GM15510 (cell line): ENCODE data around the gene BCL2L1.

ENCODE experiments used
- POLR2A ChIP-seq: IDR thresholded peaks from 3 replicates; pipeline ENCODE4 v1.6.1; 2011; ENCODE audit warnings: borderline replicate concordance; ENCODE audit not compliant: insufficient read length; ENCODE audit errors: extremely low read depth

The BCL2L1 gene

DNA sequence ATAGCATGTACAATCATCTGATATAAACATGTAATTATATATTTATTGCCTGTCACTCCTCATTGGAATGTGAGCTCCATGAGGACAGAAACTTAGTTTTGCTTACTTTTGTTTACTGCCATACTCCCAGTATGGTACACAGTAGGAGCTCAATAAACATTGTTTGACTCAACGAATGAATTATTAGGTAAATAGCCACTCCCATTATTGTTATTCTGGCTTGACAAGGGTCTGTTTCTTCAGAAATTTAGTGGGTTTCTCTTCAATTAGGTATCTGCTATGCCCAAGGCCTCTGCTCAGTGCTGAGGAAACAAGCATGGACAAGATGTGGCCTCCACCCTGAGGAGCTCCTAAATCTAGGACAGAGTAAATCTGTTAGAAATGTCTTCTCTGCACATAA lies 6.3 kb downstream of the BCL2L1 start:
- no peak for TF ChIP-seq POLR2A

DNA sequence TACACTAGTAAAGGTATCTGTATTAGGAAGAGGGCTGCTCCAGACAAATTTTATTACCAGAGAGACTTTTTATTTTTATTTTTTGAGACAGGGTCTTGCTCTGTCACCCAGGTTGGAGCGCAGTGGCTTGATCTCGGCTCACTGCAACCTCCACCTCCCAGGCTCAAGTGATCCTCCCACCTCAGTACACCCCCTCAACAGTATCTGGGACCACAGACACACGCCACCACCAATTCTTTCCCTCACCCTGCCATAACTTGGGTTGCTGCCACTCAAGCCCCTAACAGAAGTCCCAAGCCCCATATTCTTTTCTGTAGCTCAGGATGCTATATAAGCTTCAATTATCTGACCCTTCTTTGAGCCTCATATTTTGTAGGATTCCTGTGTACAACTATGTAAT lies 6.9 kb downstream of the BCL2L1 start:
- TF ChIP-seq POLR2A: no peak

DNA sequence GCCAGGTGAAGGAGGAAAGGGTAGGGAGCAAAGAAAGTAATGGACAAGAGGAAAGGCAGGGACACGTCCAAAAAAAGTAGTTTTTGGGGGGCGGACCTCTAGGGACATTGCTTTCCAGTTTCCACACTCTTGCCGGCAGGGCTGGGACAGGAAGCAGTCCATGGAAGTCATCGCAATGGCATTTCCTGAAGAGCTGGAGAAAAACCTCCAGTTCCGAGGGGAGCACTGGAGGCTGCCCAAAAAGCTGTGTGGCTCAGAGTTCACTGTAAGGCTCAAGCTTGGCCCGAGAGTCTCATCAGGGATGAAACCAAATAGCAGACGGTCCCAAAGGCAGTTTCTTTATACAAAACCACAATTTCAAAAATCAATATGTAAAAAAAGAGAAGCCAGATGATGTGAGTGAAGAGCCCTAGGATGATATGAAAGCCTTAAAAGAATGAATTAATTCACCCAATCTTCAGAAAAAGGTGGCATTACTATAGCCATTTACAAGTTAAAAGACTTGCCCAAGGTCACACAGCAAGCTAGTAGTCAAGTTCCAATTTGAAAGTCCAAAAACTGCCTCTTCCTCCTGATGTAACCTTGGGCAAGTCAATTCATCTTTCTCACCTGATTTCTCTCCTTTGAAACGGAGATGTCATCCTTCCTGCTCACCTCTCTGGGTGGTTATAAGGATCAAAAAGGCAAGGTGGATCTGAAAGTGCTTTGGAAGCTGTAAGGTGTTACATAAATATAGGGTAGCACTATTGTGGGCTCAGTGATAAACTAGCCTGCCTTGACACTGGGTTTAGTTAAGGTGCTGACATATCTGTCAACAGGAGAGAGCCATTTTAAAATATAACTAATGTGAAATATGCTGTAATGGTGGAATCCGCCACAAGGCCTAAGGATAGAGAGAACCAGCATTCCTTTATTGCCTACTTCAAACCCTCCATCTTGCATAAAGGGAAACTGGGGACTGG lies 9.1 kb downstream of the BCL2L1 start:
- TF ChIP-seq POLR2A: no peak

DNA sequence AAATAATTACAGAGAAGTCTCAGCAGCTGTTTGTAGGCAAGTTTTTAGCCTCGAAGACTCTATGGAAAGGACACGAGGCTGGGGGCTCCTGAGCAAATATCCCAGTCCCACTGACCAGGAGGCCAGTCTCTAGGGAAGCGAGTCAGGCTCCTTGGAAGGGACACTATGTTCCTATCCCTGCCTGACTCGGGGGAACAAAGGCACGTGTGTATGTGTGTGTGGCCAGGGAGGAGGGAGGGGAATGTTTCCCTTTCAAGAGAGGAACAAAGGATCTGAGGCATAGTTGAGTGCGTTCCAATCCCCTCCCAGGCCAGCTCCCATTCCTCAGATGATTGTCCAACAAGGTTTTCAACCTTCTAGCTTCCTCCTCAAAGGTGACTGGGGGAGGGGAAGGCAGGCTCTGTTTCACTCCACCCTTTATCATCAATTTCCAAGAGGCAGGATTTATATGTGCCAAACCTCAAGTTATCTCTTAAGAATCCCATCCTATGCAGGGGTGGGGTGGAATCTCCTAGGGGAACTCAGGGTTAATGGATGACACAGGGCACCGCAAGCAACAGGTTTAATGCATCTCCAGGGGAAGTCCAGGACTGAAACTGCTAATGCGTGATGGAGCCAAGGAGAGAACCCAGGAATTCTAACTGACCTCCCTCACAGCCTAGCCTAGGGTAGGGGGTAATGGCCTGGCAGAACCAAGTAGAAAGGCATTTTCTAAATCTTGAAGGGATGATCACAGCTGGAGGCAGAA lies 9.9 kb downstream of the BCL2L1 start:
- TF ChIP-seq POLR2A: no peak

DNA sequence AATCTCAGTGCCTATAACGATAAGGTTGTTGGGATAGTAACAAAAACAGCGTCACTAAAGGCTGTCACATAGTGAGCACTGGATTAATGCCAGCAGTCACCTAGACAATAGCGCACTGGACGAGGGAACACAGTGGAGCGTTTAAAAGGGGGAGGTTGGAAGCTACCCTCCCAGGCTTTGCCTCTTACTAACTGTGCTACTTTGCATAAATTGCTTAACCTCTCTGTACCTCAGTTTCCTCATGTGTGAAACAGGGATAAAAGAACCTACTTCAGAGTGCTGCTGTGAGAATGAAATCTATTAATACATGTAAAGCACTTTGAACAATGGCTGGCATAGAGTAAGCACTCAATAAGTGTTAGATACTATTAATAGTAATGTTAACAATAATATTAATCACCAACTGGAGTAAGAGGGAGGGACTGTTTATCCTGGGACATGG lies 10.5 kb downstream of the BCL2L1 start:
- TF ChIP-seq POLR2A: no peak

DNA sequence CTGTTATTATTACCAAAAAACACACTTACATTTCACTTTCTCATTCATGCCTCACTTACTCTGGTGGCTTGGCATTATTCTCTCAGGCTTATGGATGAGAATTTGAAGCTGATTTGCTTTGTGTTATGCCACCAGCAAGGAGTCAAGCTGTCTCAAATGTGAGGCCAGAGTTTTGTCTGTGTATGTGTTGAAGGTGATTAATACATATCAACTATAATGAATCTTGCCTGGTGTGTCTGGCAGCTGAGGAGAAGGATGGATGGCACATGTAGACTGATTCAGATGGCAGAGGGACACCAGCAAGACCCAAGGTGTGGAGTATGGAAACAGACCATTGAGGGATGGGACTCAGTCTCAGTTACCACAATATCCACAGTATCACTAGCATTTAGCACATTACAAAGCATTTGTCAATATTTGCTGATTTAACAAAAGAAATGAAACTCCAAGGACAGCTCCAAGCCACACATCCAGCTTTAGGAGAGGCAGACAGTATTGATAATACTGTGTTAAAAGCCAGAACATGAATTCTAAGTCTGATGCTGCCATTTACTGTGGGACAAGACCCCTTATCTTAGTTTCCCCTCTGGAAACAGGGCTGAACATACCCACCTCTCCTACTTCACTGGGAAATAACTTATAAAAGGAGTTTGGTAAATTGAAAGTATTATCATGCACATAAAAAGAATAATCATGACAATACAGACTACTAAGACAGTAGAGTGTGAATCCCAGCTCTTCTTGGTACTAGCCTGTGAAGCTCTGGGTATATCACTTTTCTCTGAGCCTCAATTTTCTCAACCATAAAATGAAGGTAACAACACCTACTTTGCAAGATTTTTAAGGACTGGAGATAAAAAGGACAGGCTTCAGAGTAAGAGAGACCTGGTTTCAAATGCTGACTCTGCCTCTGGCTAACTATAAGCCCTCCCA lies 11.2 kb downstream of the BCL2L1 start:
- no peak for TF ChIP-seq POLR2A

DNA sequence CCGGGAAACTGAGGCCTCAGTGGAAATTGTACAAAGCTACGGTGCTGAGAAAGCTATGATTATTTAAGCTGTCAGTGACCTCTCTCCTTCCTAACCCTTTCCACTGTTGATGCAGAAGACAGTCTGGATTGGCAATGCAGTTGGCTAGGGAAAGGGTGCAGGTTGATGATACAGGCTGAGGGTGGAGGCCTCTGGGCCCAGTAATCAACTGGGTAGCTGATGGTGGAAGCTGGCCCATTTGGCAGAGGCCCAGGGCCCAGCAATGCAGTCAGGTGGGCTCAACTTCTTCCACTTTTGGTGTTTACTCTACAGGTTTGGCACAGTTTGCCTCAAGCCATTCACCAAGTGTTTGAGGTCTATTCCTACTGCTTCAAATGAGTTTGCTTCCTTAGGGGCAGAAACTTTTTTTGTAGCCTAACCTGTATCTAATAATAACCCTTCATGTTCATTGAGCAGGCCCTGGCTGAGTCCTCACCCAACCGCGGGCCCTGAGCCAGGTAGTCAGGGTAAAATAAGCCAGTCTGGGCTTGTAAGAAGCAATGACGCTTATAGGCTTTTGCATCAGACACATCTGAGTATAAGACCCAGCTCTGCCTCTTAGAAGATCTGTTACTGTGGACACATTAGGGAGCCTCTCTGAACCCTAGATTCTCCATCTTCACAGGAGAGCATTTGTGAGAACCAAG lies 12.1 kb downstream of the BCL2L1 start:
- no peak for TF ChIP-seq POLR2A

DNA sequence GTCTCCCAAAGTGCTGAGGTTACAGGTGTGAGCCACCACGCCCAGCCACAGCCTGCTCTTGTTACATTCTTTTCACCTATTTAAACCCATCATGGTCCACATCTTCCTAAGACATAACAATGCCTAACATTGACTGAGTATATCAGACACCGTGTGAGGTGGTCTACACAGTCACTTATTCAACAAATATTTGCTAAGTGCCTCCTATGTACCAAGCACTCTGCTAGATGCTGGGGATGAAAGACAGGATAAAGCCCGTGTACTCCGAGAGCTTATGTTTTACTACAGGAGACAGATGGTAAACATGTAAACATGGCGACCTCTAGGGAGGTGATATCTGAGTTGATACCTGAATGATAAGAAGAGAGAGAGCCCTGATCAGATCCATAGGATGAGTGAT lies 12.7 kb downstream of the BCL2L1 start:
- no peak for TF ChIP-seq POLR2A

DNA sequence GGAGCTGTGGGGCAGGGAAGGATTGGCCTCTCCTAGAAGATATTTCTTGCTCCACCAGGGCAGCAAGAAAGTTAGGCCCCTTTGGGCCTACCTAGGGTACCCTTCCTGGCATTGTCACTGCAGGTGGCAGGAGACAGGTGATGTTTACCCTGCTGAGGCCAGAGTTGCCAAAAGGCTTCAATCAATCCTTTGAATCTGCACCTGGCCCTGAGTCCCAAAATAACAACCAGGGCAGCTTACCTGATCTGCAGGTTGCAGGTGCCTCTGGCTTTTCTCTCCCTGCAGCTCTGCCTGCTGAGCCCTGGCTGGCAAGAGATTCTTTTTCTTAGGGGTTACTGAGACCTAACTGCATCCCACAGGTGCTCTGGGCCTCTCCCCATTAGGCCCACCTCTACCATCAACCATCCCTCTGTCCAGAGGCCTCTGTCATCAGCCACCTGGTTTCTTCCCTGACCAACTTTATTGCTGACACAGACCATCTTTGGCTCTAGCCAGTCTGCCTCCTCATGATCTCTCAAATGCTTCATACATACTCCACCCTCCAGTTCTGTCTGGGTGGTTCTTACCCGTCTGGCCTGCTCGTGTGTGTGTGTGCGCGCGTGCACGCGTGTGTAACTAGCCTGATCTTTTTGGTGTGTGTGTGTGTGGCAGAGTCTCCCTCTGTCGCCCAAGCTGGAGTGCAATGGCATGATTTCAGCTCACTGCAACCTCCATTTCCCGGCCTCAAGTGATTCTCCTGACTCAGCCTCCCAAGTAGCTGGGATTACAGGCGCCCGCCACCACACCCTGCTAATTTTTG lies 13.7 kb downstream of the BCL2L1 start:
- TF ChIP-seq POLR2A: no peak

DNA sequence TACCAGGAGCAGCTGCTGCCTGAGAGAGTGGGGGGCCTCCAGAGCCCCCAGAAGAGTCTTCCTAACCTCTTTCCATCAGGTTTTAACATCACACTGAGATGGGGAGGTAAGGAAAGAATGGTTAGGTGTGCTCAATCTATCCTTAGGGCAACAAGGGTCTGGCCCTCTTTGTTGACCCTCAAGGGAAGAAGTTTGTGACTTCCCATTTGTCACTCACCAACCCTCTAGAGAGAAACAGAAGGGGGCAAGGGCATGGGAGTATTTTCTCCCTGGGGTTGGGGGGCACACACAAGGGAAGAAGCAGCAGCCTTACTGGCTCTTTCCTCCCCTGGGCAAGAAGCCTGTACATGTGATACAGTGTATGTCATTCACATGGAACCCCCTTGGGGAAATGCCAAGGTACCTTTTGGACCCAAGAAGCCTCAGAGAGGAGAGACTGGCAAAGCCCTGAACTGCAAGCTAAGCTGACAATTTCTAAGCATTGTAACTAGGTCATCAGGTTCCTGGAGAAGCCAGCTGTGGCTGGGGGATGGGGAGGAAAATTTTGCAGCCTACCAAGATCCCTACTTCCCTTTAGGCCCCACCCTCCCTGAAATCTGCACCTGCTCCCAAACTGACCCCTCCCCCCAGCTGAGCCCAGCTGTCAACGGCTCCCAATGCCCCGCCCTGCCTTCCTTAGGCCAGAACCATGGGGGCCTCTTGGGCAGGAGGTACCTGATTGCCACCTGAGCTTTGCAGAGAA lies 14.5 kb downstream of the BCL2L1 start:
- no peak for TF ChIP-seq POLR2A

DNA sequence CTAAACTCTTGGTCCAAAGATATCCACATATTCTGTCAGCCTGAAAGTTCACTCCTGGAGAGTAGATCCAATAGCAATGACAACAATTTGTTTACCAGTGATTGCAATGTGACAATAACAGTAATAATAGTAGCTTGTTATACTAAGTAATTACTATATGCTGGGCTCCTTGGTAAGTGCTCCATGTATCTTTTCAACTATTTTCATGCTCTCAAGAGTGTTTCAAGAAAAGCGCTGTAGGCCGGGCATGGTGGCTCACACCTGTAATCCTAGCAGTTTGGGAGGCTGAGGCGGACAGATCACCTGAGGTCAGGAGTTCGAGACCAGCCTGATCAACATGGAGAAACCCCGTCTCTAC lies 15.4 kb downstream of the BCL2L1 start:
- TF ChIP-seq POLR2A: no peak

DNA sequence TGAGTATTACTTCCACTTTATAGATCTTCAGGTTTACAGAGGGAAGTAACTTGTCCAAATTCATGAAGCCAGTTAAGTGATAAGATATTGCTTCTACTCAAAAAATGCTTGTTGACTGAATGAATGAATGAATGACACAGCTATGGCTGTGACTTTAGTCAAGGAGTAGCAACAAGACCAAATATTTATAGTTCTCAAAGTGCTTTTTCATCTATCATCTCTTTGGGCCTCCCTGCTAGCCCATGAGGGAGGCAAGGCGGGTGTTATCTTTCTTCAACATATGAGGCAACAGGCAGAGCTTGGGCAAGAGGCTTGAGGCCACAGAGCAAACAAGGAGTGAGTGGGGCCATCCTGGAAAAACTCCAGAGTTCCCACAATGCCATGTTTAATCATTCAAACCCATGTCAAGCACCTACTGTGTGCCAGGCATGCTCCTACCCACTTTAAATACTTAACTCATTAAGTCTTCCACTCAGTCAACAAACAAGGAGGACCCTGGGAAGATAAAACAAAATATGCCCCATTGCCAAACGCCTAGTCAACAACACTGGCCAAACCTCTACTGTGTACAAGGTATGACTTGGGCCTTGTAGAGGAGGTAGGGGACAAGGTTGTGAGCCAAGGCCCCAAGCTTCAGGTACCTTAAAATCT lies 15.9 kb downstream of the BCL2L1 start:
- no peak for TF ChIP-seq POLR2A
